Measurements from ENCODE around the gene MLIP.

The MLIP gene

DNA sequence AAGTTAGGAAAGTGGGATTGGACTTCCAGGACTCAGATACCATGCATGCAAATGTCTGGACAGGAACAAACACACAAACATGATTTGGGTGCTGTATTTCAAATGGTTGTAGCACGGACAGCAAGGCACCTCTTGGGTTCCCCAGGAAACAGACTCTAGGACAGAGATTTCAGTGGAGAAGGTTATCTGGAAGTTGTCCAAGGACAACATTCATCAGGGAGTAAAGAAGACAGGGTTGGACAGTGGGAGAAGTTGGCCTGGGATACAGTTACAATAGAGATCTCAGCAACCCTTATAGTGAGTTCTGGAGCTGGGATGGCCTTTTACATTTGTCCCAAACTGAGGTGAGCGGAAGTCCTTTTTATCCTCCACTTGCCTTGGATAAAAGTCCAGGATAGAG lies 177.2 kb downstream of the MLIP start:
- DNase-seq = no peak

DNA sequence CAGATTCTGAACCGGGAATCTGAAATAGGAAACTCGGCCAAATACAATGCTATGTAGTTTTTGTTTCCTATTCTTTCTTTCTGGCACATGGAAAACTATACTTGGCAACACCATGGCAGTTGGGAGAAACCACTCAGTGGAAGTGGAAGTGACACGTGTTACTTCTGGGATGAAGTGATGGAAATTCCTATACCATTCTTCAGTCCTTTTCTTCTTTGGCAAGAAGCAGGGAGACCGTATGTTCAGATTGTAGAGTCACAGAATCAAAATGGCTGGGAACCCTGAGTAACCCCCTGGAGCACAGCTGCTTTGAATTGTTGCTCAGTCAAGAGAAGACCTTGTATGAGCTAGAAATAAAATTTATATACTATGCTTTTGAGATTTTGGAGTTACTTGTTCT lies 178.2 kb downstream of the MLIP start:
- no peak for DNase-seq

DNA sequence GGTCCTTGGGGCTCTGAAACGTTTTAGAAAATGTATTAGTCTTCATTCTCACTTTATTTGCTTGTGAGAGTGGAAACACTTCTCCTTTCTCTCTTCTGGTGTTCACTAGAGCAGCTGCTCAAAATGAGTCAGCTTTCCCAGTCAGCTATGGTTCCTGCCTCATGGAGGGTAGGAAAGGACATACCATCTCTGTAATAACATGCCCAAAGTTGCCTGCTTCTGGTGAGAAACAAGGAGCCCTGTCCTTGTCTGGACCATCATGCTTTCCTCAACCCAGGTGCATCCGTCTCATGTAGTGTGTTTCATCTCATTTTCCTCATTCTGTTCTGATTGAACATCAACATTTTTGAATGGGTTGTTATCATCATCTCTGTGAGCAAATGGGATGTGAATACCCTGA lies 179.9 kb downstream of the MLIP start:
- peak; percentile 32 for DNase-seq

DNA sequence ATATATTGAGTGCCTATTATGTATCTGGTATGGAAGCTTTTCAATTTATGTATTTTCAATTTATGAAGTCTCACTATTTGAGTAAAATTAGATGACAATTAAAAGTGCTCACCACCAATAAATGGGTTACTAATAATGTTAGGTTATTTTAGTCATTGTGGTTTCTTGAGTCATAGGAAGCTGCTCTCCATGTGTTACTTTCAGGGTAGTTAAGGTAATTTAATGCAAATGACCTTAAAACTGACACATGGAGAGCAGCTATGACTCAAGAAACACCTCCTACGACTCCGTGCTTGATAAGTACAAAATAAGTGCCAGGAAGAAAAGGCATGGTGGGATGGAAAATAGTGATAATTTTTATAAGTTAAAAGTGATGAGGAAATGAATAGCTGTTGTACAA lies 180.5 kb downstream of the MLIP start:
- DNase-seq = peak; percentile 51

- DNase-seq = no peak
These were observed 183.8 kb downstream of the MLIP start for GRCh38 chr6:54294965-54295532.

GRCh38 chr6:54299542-54300269 lies 188.5 kb downstream of the MLIP start:
- DNase-seq = no peak

- DNase-seq = no peak
These were observed 190.5 kb downstream of the MLIP start for GRCh38 chr6:54301770-54302169.

GRCh38 chr6:54307439-54307910 lies 196.2 kb downstream of the MLIP start:
- DNase-seq = no peak

DNA sequence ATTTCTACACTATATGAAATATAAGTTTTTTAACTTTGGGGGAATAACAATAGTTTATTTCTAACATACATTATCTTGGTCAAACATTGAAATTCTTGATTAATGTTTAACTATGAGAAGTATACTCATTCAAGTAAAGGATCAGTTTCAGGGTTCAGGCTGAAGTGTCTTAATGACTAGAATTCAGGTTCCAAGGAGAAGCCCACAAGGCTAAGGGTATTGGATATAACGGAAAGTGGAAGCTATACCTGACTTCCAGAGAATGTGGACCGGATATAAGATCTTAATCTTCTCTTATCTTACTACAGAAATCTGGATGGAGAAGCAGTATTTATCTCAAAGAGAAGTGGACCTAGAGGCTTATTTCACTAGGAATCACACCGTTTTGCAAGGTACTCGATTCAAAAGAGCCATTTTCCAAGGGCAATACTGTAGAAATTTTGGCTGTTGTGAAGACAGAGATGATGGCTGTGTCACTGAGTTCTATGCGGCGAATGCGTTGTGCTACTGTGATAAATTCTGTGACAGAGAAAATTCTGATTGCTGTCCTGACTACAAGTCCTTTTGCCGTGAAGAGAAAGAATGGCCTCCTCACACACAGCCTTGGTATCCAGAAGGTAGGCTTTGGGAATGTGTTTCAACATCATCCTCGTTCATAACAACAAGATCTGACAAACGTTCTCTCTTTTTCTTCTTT lies 197.2 kb downstream of the MLIP start, which contains the start of gene TINAG:
Gene TINAG, plus strand, starts transcription at position 153 of the 697 bp plus-strand sequence. Its CDS starts 110 bp downstream, at position 263.
- no peak for DNase-seq

- no peak for DNase-seq
These were observed 197.7 kb downstream of the MLIP start for GRCh38 chr6:54308986-54309315.

- DNase-seq = no peak
These were observed 199.3 kb downstream of the MLIP start for GRCh38 chr6:54310377-54311152.

DNA sequence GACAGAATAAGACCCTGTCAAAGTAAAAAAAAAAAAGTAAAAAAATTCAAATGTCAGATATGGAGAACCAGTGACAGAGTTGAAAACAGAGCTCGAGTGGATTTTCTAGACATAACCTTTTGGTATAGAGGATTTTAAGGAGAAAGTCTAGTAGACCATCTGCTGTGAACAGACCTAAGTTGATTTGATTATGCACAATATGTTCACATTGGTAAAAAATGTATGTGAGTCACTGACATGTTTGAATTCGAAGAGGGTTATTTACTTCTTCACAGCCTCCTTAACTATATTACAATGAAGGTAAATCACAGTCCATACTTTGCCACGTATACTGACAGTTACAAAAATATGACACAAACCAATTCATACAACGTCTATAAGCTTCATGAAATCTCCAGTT lies 204.4 kb downstream of the MLIP start:
- DNase-seq = no peak

Data from activated CD4-positive, alpha-beta T cell treated with anti-CD3 and anti-CD28 coated beads, Interleukin-2, Interleukin-6, amounts not matched to agents 100 ng/mL and 50 ng/mL, durations not matched to agents 16 hours and 8 hours (primary cell).